Endothelial cell of umbilical vein (primary cell): Measurements from ENCODE around the gene KIR3DL3. TPM values are rescaled to one million over a fixed set of nuclear protein-coding genes. Genes with fewer than 3 reads are reported as not detected.

Experiments used
- BruUV-seq: library from RNA; stranded (reverse); fragments of 400-500 nt; replicated peaks from 2 replicates; lab custom pipeline; 2021; lab: Mats Ljungman, UMichigan
- CTCF ChIA-PET: fragments of 300-600, 350-600 bp; sonication (Branson Sonifier 250); formaldehyde crosslinking; loops from one replicate; lab custom pipeline; 2021; ENCODE audit warnings: antibody characterized with exemption, inconsistent platforms; lab: Charles Lee
- POLR2A ChIA-PET: fragments of 300-600, 350-600 bp; sonication (Branson Sonifier 250); formaldehyde crosslinking; loops from one replicate; lab custom pipeline; 2021; ENCODE audit warnings: antibody characterized with exemption, inconsistent platforms; lab: Charles Lee
- DNase-seq: peaks from one replicate; pipeline ENCODE4 v3.0.0-alpha.2; 2011; ENCODE audit warnings: low read depth, low spot score
- FAIRE-seq: peaks from 2 replicates; lab custom pipeline; 2011; peaks lifted over from hg19 to GRCh38; lab: Jason Lieb, UNC
- H2AFZ ChIP-seq: 2 replicates; pipeline ENCODE4 v1.6.0; 2012; ENCODE audit warnings: low read depth, low read length, control low read depth, inconsistent platforms
- H3K27ac ChIP-seq: 2 replicates; pipeline ENCODE4 v1.5.1; 2011; ENCODE audit warnings: low read depth, mild to moderate bottlenecking, control low read depth, low read length, moderate library complexity; ENCODE audit not compliant: insufficient read depth
- H3K27me3 ChIP-seq, 2 experiments: 2 replicates each; pipeline versions ENCODE4 v1.6.0 to v1.6.1; 2011; ENCODE audit warnings: low read length in 2 of 2, mixed read lengths in 1 of 2; ENCODE audit not compliant: control insufficient read depth in 2 of 2, insufficient read depth in 2 of 2
- H3K36me3 ChIP-seq, 2 experiments: 2 replicates in 1 of 2; 3 replicates in 1 of 2; pipeline ENCODE4 v1.5.1; 2011; ENCODE audit warnings: low read length in 2 of 2, mild to moderate bottlenecking in 1 of 2, moderate library complexity in 1 of 2; ENCODE audit not compliant: control insufficient read depth in 2 of 2, insufficient read depth in 2 of 2; ENCODE audit errors: extremely low read depth in 1 of 2
- H3K4me1 ChIP-seq: 3 replicates; pipeline ENCODE4 v1.5.1; 2011; ENCODE audit warnings: mild to moderate bottlenecking, low read length; ENCODE audit not compliant: control insufficient read depth, insufficient read depth; ENCODE audit errors: extremely low read depth
- H3K4me2 ChIP-seq: 2 replicates; pipeline ENCODE4 v1.6.1; 2011; ENCODE audit warnings: low read length, control low read depth, mixed read lengths; ENCODE audit not compliant: insufficient read depth
- H3K4me3 ChIP-seq, 3 experiments: fragments of 200-600 bp in 1 of 3; sonication (generic), shearing (Covaris generic) in 1 of 3; replicated peaks in 1 of 3; 2 replicates each; pipeline ENCODE4 v1.5.1; 2011 to 2016; ENCODE audit warnings: control low read depth in 3 of 3, low read length in 3 of 3, mild to moderate bottlenecking in 2 of 3, inconsistent platforms in 1 of 3, low read depth in 1 of 3, moderate library complexity in 1 of 3; ENCODE audit not compliant: insufficient read depth in 1 of 3
- H3K79me2 ChIP-seq: 2 replicates; pipeline ENCODE4 v1.6.0; 2012; ENCODE audit warnings: low read length, inconsistent platforms; ENCODE audit not compliant: control insufficient read depth, insufficient read depth
- H3K9ac ChIP-seq: replicated peaks from 2 replicates; pipeline ENCODE3; 2011; ENCODE audit warnings: low read length, control low read depth; ENCODE audit not compliant: insufficient read depth; ENCODE audit errors: extremely low read depth
- H3K9me1 ChIP-seq: replicated peaks from 3 replicates; pipeline ENCODE4 v1.6.0; 2011; ENCODE audit warnings: mild to moderate bottlenecking, low read length; ENCODE audit not compliant: control insufficient read depth, insufficient read depth; ENCODE audit errors: extremely low read depth
- H3K9me3 ChIP-seq: replicated peaks from 2 replicates; pipeline ENCODE4 v1.5.1; 2012; ENCODE audit warnings: low read length, inconsistent platforms; ENCODE audit not compliant: control insufficient read depth, insufficient read depth
- H4K20me1 ChIP-seq: replicated peaks from 2 replicates; pipeline ENCODE3; 2011; ENCODE audit warnings: mild to moderate bottlenecking, low read length; ENCODE audit not compliant: control insufficient read depth, insufficient read depth; ENCODE audit errors: extremely low read depth
- EZH2 ChIP-seq: IDR thresholded peaks from 2 replicates; pipeline ENCODE4 v1.6.1; 2012; ENCODE audit warnings: borderline replicate concordance, low read depth, mild to moderate bottlenecking, moderate library complexity, low read length, inconsistent platforms; ENCODE audit not compliant: severe bottlenecking
- FOS ChIP-seq: IDR thresholded peaks from 2 replicates; pipeline ENCODE4 v1.6.1; 2011; ENCODE audit warnings: mild to moderate bottlenecking, low read length, moderate library complexity, borderline replicate concordance; ENCODE audit not compliant: insufficient read depth
- GATA2 ChIP-seq: IDR thresholded peaks from 2 replicates; pipeline ENCODE4 v1.7.0; 2011; ENCODE audit warnings: low read depth, mild to moderate bottlenecking, moderate library complexity, mixed read lengths, low read length; ENCODE audit not compliant: insufficient read length, insufficient read depth
- JUN ChIP-seq: IDR thresholded peaks from 2 replicates; pipeline ENCODE4 v1.6.1; 2011; ENCODE audit warnings: borderline replicate concordance, low read depth; ENCODE audit not compliant: insufficient read length, insufficient read depth
- MYC ChIP-seq: IDR thresholded peaks from one replicate; pipeline ENCODE4 v1.6.1; 2011; ENCODE audit warnings: mild to moderate bottlenecking, low read depth, low read length
- POLR2A ChIP-seq: IDR thresholded peaks from 2 replicates; pipeline ENCODE4 v1.6.1; 2012; ENCODE audit warnings: low read depth, mild to moderate bottlenecking, control low read depth, low read length
- POLR2AphosphoS5 ChIP-seq: IDR thresholded peaks from 2 replicates; pipeline ENCODE4 v1.6.1; 2012; ENCODE audit warnings: low read depth, mild to moderate bottlenecking, control low read depth, low read length, moderate library complexity; ENCODE audit not compliant: insufficient read depth
- dilution Hi-C: fragments of 300-500 bp; cut with MboI; formaldehyde crosslinking; loops from one replicate; pipeline ENCODE4 v1.15.0; 2019; ENCODE audit warnings: low sequenced_read_pairs; ENCODE audit not compliant: extremely low pct_ligation_motif_present
- intact Hi-C: fragments of 100-400 bp; cut with micrococcal nuclease; formaldehyde crosslinking; loops from one replicate; pipeline ENCODE4 v1.10.0; 2022
- polyA plus RNA-seq, 4 experiments: library from polyadenylated mRNA; depleted of rRNA in 3 of 4; stranded (reverse) in 3 of 4; unstranded in 1 of 4; fragments of >200 nt; gene quantifications; 2 replicates each; pipeline versions ENCODE4 v1.2.1 to v1.2.3, GENCODE V29; 2011 to 2012; ENCODE audit warnings: missing spikeins in 1 of 4
- total RNA-seq: library from RNA; stranded (reverse); gene quantifications from 2 replicates; pipeline ENCODE4 v1.2.3, GENCODE V29; 2021
- TF ChIP-seq, protein P1 (sequence below), 2 donors: IDR thresholded peaks; 1 replicate in 1 of 2; 2 replicates in 1 of 2; pipeline ENCODE4 v1.5.1; 2011; ENCODE audit warnings: low read length in 2 of 2, mild to moderate bottlenecking in 2 of 2, moderate library complexity in 2 of 2, control low read depth in 1 of 2, inconsistent platforms in 1 of 2, low read depth in 1 of 2; ENCODE audit not compliant: insufficient read depth in 1 of 2; ENCODE audit errors: extremely low read depth in 1 of 2
- TF ChIP-seq, protein P2 (sequence below): IDR thresholded peaks from 2 replicates; pipeline ENCODE4 v1.6.1; 2011; ENCODE audit not compliant: insufficient read depth, insufficient read length

Gene KIR3DL3
- total and polyA plus RNA-seq, 2 donors (not counting 3 experiments of a cell fraction or from before 2014, with no cell fraction given), result not detected

DNA sequence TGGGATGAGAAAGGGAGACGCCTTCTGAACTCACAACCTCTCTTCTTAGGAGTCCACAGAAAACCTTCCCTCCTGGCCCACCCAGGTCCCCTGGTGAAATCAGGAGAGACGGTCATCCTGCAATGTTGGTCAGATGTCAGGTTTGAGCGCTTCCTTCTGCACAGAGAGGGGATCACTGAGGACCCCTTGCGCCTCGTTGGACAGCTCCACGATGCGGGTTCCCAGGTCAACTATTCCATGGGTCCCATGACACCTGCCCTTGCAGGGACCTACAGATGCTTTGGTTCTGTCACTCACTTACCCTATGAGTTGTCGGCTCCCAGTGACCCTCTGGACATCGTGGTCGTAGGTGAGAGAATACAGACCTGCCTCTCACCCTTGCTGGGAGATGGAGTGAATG is 3.3 kb downstream of the KIR3DL3 start:
- no peak overlapping the region for H3K4me3 ChIP-seq
- no peaks in the 10 kb centered on the region for H3K4me1 ChIP-seq
- intact Hi-C loops (no loop called here), dilution Hi-C loops (no loop called here)
- no peaks in the 10 kb centered on the region for H3K36me3 ChIP-seq
- DNase-seq, result no peak
- POLR2A ChIA-PET, result no interaction called here
- H2AFZ ChIP-seq, result no peak overlapping the region
- CTCF ChIA-PET, result no interaction called here
- no peak for FAIRE-seq
- no peak overlapping the region for H3K27ac ChIP-seq
- TF ChIP-seq MYC, result no peak
- TF ChIP-seq, protein P1, sequence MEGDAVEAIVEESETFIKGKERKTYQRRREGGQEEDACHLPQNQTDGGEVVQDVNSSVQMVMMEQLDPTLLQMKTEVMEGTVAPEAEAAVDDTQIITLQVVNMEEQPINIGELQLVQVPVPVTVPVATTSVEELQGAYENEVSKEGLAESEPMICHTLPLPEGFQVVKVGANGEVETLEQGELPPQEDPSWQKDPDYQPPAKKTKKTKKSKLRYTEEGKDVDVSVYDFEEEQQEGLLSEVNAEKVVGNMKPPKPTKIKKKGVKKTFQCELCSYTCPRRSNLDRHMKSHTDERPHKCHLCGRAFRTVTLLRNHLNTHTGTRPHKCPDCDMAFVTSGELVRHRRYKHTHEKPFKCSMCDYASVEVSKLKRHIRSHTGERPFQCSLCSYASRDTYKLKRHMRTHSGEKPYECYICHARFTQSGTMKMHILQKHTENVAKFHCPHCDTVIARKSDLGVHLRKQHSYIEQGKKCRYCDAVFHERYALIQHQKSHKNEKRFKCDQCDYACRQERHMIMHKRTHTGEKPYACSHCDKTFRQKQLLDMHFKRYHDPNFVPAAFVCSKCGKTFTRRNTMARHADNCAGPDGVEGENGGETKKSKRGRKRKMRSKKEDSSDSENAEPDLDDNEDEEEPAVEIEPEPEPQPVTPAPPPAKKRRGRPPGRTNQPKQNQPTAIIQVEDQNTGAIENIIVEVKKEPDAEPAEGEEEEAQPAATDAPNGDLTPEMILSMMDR (IDR thresholded peaks at IDR 0.05; ENCODE audit: extremely low read depth in 1 of 2, insufficient read depth in 1 of 2, low read depth in 1 of 2, low read length in 2 of 2), result no peak
- no peak for TF ChIP-seq FOS
- no peak for TF ChIP-seq EZH2
- TF ChIP-seq, protein P2, sequence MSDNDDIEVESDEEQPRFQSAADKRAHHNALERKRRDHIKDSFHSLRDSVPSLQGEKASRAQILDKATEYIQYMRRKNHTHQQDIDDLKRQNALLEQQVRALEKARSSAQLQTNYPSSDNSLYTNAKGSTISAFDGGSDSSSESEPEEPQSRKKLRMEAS, result no peak
- no peak for TF ChIP-seq GATA2
- TF ChIP-seq JUN, result no peak
- TF ChIP-seq POLR2AphosphoS5, result no peak
- TF ChIP-seq POLR2A, result no peak
- H3K79me2 ChIP-seq, result no peaks in the 10 kb centered on the region
- no peak overlapping the region for H3K4me2 ChIP-seq
- no peaks in the 10 kb centered on the region for H4K20me1 ChIP-seq
- H3K9me3 ChIP-seq, result peaks cover 5% of the 10 kb centered on the region
- no peaks in the 10 kb centered on the region for H3K27me3 ChIP-seq
- H3K9me1 ChIP-seq, result no peaks in the 10 kb centered on the region
- H3K9ac ChIP-seq, result no peak overlapping the region
- BruUV-seq, result no TSS peak
